GM23338 (cell line): ENCODE results near the gene MAD1L1. TPM values are rescaled to one million over a fixed set of nuclear protein-coding genes. Genes with fewer than 3 reads are reported as not detected.

Experiments used
- ATAC-seq: fragments of 200-7000 bp; cut with Tn5 transposase; 3 replicates; pipeline ENCODE4 v1.9.1; 2020
- DNase-seq: peaks from one replicate; pipeline ENCODE4 v3.0.0-alpha.2; 2015; ENCODE audit warnings: low spot score
- H2AFZ ChIP-seq: fragments of 200-600 bp; sonication (generic); 2 replicates; pipeline ENCODE4 v1.8.0; 2016; ENCODE audit warnings: antibody characterized with exemption, mild to moderate bottlenecking, moderate library complexity
- H3F3A ChIP-seq: fragments of 200-600 bp; sonication (generic); replicated peaks from 2 replicates; pipeline ENCODE4 v1.8.0; 2017; ENCODE audit warnings: antibody characterized with exemption, mixed run types, low read depth
- H3K27ac ChIP-seq: fragments of 200-600 bp; sonication (generic); 2 replicates; pipeline ENCODE4 v1.6.1; 2016; ENCODE audit warnings: low read depth
- H3K27me3 ChIP-seq: fragments of 200-600 bp; sonication (generic); 2 replicates; pipeline ENCODE4 v1.8.0; 2016; ENCODE audit warnings: mild to moderate bottlenecking, mixed run types, moderate library complexity; ENCODE audit not compliant: insufficient read depth
- H3K36me3 ChIP-seq: fragments of 200-600 bp; sonication (generic); 2 replicates; pipeline ENCODE4 v1.8.0; 2016; ENCODE audit warnings: mild to moderate bottlenecking; ENCODE audit not compliant: insufficient read depth
- H3K4me1 ChIP-seq: fragments of 200-600 bp; sonication (generic); 2 replicates; pipeline ENCODE4 v1.8.0; 2016; ENCODE audit warnings: mild to moderate bottlenecking, moderate library complexity; ENCODE audit not compliant: insufficient read depth
- H3K4me2 ChIP-seq: fragments of 200-600 bp; sonication (generic); 2 replicates; pipeline ENCODE4 v1.7.1; 2017; ENCODE audit warnings: mixed run types
- H3K4me3 ChIP-seq: fragments of 200-600 bp; sonication (generic); 2 replicates; pipeline ENCODE4 v1.6.1; 2016; ENCODE audit warnings: mixed run types
- H3K79me2 ChIP-seq: fragments of 200-600 bp; sonication (generic); replicated peaks from 2 replicates; pipeline ENCODE4 v1.8.0; 2017; ENCODE audit warnings: mild to moderate bottlenecking; ENCODE audit not compliant: insufficient read depth
- H3K9me2 ChIP-seq: fragments of 200-600 bp; sonication (generic); 2 replicates; pipeline ENCODE4 v1.8.0; 2017; ENCODE audit not compliant: insufficient read depth
- H4K20me1 ChIP-seq: fragments of 200-600 bp; sonication (generic); replicated peaks from 2 replicates; pipeline ENCODE4 v1.8.0; 2017; ENCODE audit warnings: mild to moderate bottlenecking; ENCODE audit not compliant: insufficient read depth
- H3K27ac Mint-ChIP-seq: 2 replicates; pipeline ENCODE4 v1.8.0; 2020; ENCODE audit warnings: inconsistent platforms, mild to moderate bottlenecking, moderate library complexity, mixed read lengths
- H3K27me3 Mint-ChIP-seq: 3 replicates; pipeline ENCODE4 v1.8.0; 2022; ENCODE audit warnings: low read depth, mild to moderate bottlenecking, moderate library complexity, mixed read lengths, inconsistent platforms; ENCODE audit not compliant: insufficient read depth, poor library complexity
- H3K36me3 Mint-ChIP-seq: 3 replicates; pipeline ENCODE4 v1.8.0; 2021; ENCODE audit warnings: low read depth, mild to moderate bottlenecking, inconsistent platforms, moderate library complexity, mixed read lengths
- H3K4me1 Mint-ChIP-seq: 3 replicates; pipeline ENCODE4 v1.8.0; 2020; ENCODE audit warnings: mild to moderate bottlenecking, inconsistent platforms, mixed read lengths
- H3K4me3 Mint-ChIP-seq: 3 replicates; pipeline ENCODE4 v1.8.0; 2021; ENCODE audit warnings: moderate library complexity, mild to moderate bottlenecking, inconsistent platforms, mixed read lengths
- H3K9me3 Mint-ChIP-seq: 3 replicates; pipeline ENCODE4 v1.8.0; 2020; ENCODE audit warnings: moderate library complexity, mild to moderate bottlenecking, inconsistent platforms, mixed read lengths
- EZH2 ChIP-seq: fragments of 200-600 bp; sonication (generic); IDR thresholded peaks from one replicate; pipeline ENCODE4 v1.8.0; 2017; ENCODE audit warnings: antibody characterized with exemption, mild to moderate bottlenecking, low read depth; ENCODE audit not compliant: unreplicated experiment
- EZH2phosphoT487 ChIP-seq: fragments of 200-600 bp; sonication (generic); IDR thresholded peaks from one replicate; pipeline ENCODE4 v1.8.1; 2018; ENCODE audit warnings: antibody characterized with exemption; ENCODE audit not compliant: unreplicated experiment
- JUNB ChIP-seq: IDR thresholded peaks from one replicate; pipeline ENCODE4 v1.6.1; 2016; ENCODE audit warnings: antibody characterized with exemption; ENCODE audit not compliant: unreplicated experiment
- NANOG ChIP-seq: IDR thresholded peaks from 2 replicates; pipeline ENCODE4 v1.6.1; 2016; ENCODE audit warnings: antibody characterized with exemption, borderline replicate concordance
- ZNF114 ChIP-seq: fragments of 250-450 bp; sonication (Bioruptor Pico); IDR thresholded peaks from 2 replicates; pipeline ENCODE4 v1.5.0; 2020; ENCODE audit warnings: mild to moderate bottlenecking, moderate library complexity
- ZNF331 ChIP-seq: fragments of 250-450 bp; sonication (Bioruptor Pico); IDR thresholded peaks from 2 replicates; pipeline ENCODE4 v1.5.0; 2020; ENCODE audit warnings: low read depth, mild to moderate bottlenecking, moderate library complexity
- polyA plus RNA-seq: library from polyadenylated mRNA; unstranded; fragments of >200 nt; fragmentation: Nextera tagmentation; extraction: Ambion mirVana; gene quantifications from 2 replicates; pipeline ENCODE4 v1.2.1, GENCODE V29; 2016
- total RNA-seq: library from RNA; depleted of rRNA; stranded (reverse); fragments of >200 nt; shearing (Covaris generic); gene quantifications from 2 replicates; pipeline ENCODE4 v1.2.3, GENCODE V29; 2014
- TF ChIP-seq, protein P1 (sequence below): fragments of 250-450 bp; sonication (Bioruptor Pico); IDR thresholded peaks from 2 replicates; pipeline ENCODE4 v1.5.0; 2020; ENCODE audit warnings: mild to moderate bottlenecking, moderate library complexity
- TF ChIP-seq, protein P2 (sequence below), 2 experiments: fragments of 200-600 bp in 1 of 2; sonication (generic) in 1 of 2; conservative IDR thresholded peaks; 2 replicates each; pipeline versions ENCODE4 v1.5.1 to v1.6.1; 2016 to 2017; ENCODE audit warnings: antibody characterized with exemption in 2 of 2, low read depth in 2 of 2, mild to moderate bottlenecking in 2 of 2, moderate library complexity in 1 of 2

MAD1L1 gene
- total and polyA plus RNA-seq, 2 experiments from 2014 or later, result 40.3 to 59.3 TPM

DNA sequence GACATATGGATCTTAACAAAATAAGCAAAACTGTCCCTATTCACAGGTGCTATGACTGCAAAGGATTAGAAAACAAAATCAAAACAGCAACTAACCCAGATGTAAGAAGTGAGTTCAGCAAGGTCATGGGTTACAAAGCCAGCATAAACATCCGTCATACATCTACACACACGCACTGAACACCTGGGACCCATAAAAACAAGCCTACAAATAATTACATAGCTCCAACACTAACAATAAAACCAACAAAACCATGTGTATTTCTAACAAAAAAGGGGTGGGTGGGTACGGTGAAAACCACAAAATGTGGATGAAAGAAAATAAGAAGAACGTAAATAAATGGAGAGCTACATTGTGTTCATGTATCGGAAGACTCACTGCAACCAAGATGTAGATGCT is 305.8 kb downstream of the MAD1L1 start:
- peaks cover 16% of the 10 kb centered on the region; the same call in 2 of the 3 replicates for H3K9me3 Mint-ChIP-seq
- peaks cover 7% of the 10 kb centered on the region for H3K36me3 Mint-ChIP-seq
- no peak for TF ChIP-seq EZH2
- no peak for TF ChIP-seq EZH2phosphoT487
- TF ChIP-seq NANOG, result no peak
- no peak for TF ChIP-seq JUNB
- no peak for TF ChIP-seq ZNF331 (CRISPR knock-in tag)
- TF ChIP-seq, protein P1, sequence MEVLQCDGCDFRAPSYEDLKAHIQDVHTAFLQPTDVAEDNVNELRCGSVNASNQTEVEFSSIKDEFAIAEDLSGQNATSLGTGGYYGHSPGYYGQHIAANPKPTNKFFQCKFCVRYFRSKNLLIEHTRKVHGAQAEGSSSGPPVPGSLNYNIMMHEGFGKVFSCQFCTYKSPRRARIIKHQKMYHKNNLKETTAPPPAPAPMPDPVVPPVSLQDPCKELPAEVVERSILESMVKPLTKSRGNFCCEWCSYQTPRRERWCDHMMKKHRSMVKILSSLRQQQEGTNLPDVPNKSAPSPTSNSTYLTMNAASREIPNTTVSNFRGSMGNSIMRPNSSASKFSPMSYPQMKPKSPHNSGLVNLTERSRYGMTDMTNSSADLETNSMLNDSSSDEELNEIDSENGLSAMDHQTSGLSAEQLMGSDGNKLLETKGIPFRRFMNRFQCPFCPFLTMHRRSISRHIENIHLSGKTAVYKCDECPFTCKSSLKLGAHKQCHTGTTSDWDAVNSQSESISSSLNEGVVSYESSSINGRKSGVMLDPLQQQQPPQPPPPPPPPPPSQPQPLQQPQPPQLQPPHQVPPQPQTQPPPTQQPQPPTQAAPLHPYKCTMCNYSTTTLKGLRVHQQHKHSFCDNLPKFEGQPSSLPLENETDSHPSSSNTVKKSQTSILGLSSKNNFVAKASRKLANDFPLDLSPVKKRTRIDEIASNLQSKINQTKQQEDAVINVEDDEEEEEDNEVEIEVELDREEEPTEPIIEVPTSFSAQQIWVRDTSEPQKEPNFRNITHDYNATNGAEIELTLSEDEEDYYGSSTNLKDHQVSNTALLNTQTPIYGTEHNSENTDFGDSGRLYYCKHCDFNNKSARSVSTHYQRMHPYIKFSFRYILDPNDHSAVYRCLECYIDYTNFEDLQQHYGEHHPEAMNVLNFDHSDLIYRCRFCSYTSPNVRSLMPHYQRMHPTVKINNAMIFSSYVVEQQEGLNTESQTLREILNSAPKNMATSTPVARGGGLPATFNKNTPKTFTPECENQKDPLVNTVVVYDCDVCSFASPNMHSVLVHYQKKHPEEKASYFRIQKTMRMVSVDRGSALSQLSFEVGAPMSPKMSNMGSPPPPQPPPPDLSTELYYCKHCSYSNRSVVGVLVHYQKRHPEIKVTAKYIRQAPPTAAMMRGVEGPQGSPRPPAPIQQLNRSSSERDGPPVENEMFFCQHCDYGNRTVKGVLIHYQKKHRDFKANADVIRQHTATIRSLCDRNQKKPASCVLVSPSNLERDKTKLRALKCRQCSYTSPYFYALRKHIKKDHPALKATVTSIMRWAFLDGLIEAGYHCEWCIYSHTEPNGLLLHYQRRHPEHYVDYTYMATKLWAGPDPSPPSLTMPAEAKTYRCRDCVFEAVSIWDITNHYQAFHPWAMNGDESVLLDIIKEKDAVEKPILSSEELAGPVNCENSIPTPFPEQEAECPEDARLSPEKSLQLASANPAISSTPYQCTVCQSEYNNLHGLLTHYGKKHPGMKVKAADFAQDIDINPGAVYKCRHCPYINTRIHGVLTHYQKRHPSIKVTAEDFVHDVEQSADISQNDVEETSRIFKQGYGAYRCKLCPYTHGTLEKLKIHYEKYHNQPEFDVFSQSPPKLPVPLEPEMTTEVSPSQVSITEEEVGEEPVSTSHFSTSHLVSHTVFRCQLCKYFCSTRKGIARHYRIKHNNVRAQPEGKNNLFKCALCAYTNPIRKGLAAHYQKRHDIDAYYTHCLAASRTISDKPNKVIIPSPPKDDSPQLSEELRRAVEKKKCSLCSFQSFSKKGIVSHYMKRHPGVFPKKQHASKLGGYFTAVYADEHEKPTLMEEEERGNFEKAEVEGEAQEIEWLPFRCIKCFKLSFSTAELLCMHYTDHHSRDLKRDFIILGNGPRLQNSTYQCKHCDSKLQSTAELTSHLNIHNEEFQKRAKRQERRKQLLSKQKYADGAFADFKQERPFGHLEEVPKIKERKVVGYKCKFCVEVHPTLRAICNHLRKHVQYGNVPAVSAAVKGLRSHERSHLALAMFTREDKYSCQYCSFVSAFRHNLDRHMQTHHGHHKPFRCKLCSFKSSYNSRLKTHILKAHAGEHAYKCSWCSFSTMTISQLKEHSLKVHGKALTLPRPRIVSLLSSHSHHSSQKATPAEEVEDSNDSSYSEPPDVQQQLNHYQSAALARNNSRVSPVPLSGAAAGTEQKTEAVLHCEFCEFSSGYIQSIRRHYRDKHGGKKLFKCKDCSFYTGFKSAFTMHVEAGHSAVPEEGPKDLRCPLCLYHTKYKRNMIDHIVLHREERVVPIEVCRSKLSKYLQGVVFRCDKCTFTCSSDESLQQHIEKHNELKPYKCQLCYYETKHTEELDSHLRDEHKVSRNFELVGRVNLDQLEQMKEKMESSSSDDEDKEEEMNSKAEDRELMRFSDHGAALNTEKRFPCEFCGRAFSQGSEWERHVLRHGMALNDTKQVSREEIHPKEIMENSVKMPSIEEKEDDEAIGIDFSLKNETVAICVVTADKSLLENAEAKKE, result no peak
- TF ChIP-seq, protein P2, sequence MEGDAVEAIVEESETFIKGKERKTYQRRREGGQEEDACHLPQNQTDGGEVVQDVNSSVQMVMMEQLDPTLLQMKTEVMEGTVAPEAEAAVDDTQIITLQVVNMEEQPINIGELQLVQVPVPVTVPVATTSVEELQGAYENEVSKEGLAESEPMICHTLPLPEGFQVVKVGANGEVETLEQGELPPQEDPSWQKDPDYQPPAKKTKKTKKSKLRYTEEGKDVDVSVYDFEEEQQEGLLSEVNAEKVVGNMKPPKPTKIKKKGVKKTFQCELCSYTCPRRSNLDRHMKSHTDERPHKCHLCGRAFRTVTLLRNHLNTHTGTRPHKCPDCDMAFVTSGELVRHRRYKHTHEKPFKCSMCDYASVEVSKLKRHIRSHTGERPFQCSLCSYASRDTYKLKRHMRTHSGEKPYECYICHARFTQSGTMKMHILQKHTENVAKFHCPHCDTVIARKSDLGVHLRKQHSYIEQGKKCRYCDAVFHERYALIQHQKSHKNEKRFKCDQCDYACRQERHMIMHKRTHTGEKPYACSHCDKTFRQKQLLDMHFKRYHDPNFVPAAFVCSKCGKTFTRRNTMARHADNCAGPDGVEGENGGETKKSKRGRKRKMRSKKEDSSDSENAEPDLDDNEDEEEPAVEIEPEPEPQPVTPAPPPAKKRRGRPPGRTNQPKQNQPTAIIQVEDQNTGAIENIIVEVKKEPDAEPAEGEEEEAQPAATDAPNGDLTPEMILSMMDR (conservative IDR thresholded peaks at IDR 0.05; ENCODE audit: low read depth in 2 of 2), result no peak
- TF ChIP-seq ZNF114 (CRISPR knock-in tag), result no peak
- no peaks in the 10 kb centered on the region for H3F3A ChIP-seq
- no peaks in the 10 kb centered on the region for H3K36me3 ChIP-seq
- H3K79me2 ChIP-seq, result no peaks in the 10 kb centered on the region
- peaks cover 9% of the 10 kb centered on the region; the same call in 1 of the 2 replicates for H4K20me1 ChIP-seq
- no peaks in the 10 kb centered on the region for H3K4me1 ChIP-seq
- no peak overlapping the region for H3K4me3 ChIP-seq
- H2AFZ ChIP-seq, result no peak overlapping the region
- no peaks in the 10 kb centered on the region for H3K9me2 ChIP-seq
- ATAC-seq (no peak), DNase-seq (no peak)
- no peak overlapping the region for H3K4me3 Mint-ChIP-seq
- peaks cover 21% of the 10 kb centered on the region for H3K27me3 Mint-ChIP-seq
- no peak overlapping the region for H3K27ac Mint-ChIP-seq
- no peak overlapping the region for H3K27ac ChIP-seq
- no peaks in the 10 kb centered on the region for H3K27me3 ChIP-seq
- H3K4me1 Mint-ChIP-seq, result no peaks in the 10 kb centered on the region
- no peak overlapping the region for H3K4me2 ChIP-seq
